22Rv1 (cell line): ENCODE results near the gene OR2K2.

Experiments used
- CTCF ChIP-seq: fragments of 450-650 bp; IDR thresholded peaks from 2 replicates; pipeline ENCODE4 v1.5.1; 2017; ENCODE audit warnings: mild to moderate bottlenecking
- ZFX ChIP-seq: fragments of 450-650 bp; IDR thresholded peaks from 2 replicates; pipeline ENCODE4 v1.6.1; 2017; ENCODE audit warnings: antibody characterized with exemption, borderline replicate concordance

GRCh38 chr9:111372297-111372696 lies 42.3 kb upstream of the OR2K2 start:
- TF ChIP-seq CTCF (no peak), ZFX (no peak)
